Measurements from ENCODE around the gene LMO7.

DNA sequence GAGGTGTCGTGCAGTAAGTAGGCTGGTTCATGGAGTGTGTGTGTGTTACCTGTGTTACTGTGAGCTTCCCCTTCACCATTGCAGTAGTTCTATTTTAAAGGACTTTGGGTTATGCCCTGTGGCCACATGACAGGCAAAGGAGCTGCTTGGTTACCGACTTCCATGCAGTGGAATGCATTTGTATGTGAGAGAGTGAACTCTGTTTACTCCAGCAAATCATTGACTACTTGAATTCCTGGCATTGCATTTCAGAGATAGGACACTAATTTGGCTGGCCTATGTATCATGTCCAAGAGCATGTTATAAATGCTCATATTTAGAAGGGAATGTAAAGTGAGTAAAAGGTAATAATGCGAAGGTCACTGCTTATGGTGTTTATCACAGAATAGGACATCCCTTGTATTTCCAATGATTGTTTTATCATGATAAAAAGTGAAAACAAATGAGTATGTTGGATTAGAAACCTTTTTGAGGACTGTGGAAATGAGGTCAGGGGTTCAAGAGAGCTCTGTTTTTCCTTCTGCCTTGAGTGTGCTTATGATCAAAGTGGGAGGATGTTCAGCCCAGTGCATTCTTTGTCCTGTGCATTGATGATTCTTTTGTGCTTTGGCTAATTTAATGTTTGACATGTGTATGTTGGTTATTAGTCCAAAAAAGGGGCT lies 156.5 kb downstream of the LMO7 start:
- TF ChIP-seq CTCF (IDR thresholded peaks at IDR 0.05; ENCODE audit: insufficient read depth, low read length) (no peak), SPI1 (IDR thresholded peaks at IDR 0.05; ENCODE audit: borderline replicate concordance, low read depth) (no peak), REST (IDR thresholded peaks at IDR 0.05; ENCODE audit: insufficient replicate concordance, low read depth) (no peak)
